Stimulated activated CD8-positive, alpha-beta memory T cell treated with anti-CD3 and anti-CD28 coated beads, Interleukin-7, amount 100 ng/mL, for 24 hours (primary cell): ENCODE measurements around the gene SRMS.
"Not testable (repeated sequence)": the region's sequence is repeated elsewhere in the genome, so short reads cannot be mapped to it uniquely, and the experiment has no call there.

Experiments
- DNase-seq: peaks from one replicate; pipeline ENCODE4 v3.0.0-alpha.2; 2020; ENCODE audit warnings: low read depth

The SRMS gene

GRCh38 chr20:63520934-63521601 is 26.5 kb downstream of the SRMS start:
- DNase-seq, result peak; percentile 36

DNA sequence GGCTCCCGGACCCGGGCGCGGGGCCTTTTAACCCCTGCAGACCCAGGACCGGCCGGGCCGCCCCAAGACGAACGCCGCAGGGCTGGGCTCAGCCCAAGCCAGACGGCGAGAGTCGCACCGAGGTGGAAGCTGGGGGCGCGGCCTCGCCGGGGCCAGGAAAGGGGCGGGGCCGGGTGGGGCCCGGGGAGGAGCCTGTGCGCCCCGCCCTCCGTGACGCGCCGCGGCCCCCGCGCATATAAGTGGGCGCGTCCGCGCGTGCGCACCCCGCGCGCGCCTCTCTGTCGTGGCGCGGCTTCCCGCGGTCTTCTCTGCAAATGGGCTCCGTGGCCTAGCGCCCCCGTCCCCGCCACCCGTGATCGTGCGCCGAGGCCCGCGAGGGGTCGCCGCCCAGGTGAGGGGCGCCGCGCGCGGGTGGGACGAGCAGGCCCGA is 27.0 kb downstream of the SRMS start, which contains the start of gene PPDPF:
TSS of gene PPDPF (plus strand) at position 262 of the 430 bp plus-strand sequence. CDS start 544 bp downstream, outside the sequence.
- DNase-seq, result peak; percentile 58

DNA sequence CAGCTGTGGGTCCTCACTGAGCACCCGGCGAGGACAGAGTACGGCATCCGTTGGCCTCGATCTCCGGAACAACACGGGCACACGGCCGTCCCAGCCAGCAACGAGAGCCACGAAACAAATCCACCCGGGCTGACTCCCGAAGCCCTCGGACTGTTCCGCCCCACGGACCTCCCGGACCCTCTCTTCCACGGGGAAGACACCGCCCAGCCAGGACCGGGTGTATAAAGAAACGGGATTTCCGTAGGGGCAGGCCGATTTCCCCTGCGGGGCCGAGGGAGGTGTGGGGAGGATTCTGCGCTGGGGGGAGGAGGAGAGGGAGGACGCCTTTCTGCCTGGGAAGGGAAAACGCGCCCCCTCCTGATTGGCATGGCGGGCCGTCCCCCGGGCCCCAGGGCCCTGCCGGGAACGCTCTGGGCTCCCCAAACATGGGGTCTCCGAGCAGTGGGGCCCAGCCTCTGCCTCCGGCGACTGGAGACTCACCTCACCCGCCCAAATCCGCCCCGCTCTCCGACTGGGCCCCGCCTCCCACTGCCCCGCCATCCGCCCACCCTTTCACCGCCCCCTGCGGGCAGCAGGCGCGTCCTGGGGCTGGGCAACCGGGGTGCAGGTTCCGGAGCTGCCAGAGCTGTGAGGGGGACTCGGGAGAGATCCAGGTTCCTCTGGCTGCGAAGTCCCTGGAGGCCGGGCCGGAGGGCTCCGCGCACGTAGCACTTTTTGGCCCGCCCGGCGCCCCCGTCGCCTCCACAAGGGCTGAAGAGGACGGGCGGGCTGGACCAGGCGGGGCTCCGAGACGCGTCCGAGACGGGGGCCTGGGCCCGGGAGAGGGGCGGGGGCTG is 27.7 kb downstream of the SRMS start:
- no peak for DNase-seq

DNA sequence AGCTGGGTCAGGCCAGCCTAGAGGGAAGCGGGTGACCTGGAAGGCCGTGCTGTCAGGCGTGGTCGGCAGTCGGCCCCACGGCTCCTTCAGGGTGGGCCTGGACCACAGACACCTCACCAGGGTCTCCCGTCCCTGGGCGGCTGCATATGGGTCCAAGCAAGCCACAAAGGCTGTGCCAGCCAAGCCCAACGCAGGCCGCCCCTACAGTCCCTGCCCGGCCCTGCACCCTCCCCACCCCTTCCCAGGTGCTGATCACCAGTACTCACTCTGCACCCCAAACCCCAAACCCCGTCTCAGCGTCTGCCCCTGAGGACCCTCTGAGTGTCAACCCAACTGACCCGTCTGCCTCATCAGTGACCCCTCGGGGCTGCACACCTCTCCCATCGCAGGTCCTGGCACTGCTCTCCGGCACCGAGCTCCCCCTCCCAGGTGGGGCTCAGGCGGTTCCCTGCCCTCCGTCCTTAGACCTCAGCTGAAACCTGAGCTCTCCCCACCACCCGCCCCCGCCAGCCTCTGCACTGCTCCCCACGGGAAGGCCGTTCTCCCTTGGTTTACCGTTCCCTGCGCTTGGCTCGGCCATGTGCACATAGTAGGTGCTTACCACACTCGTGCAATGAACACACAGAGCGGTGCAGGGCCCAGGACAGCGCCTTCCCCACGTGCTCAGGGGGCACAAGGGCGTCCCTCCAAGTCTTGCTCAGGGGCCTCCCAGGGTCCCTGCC is 28.4 kb downstream of the SRMS start:
- no peak for DNase-seq

DNA sequence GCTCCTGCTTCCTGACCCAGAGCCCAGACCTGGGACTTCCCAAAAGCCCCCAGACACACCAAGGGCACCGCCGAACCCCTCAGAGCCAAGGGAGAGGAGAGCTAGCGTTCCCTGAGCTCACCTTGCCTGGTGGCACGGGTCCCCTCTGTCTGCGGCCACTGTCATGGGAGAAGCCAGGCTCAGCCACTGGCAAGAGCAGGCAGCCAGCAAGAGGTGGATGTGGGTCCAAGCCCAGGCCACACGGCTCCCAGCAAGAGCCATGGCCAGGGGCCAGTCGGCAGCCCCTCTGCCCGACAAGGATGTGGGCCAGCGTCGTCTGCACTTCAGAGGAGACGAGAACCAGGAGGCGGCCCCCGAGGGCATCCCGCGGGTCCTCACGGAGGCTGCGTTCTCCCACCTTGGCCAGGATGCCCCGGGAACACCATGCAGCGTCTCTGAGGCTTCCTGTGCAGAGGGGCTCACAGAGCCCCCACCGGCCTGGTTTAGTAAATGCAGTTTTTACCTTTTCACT is 29.1 kb downstream of the SRMS start:
- no peak for DNase-seq

DNA sequence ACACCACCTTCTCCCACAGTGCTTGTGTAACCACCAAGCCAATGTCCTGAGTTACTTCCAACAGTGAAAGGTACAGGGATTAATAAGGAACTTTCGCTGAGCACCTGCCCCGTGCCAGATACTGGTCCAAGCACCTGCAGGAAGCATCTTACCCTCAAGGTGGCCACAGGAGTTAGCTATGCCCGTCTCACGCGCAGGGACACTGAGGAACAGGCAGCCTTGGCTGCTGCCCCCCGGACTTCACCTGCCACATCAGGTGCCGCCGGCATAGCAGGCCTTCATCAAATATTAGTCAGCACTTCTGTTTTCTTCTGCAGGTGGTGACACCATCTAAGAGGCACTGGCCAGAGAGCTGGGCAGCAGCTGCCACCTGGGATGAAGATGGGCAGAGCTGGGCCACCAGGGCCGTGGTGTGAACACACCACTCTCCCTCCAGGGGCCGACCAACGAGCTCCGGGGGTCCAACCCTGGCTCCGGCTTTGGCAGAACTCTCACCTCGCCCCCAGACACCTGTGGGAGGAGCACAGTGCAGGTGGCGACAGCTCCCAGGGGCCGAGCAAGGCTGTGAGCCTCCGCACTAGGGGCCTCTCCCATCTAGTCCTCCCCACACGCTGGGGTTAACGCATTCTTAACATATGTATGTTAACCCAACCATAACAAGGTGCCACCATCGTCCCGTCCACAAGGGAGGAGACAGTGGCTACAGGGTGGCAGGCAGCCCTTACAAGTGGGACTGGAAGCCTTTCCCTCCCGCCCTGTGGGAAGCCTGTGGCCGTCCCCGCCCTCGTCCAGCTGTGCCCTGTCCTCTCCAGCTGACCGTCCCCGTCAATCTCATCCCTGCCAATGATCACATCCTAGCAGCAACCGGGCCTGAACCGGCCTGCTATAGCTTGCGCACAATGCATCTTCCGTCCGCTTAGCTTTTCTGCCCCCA is 29.9 kb downstream of the SRMS start:
- no peak for DNase-seq

DNA sequence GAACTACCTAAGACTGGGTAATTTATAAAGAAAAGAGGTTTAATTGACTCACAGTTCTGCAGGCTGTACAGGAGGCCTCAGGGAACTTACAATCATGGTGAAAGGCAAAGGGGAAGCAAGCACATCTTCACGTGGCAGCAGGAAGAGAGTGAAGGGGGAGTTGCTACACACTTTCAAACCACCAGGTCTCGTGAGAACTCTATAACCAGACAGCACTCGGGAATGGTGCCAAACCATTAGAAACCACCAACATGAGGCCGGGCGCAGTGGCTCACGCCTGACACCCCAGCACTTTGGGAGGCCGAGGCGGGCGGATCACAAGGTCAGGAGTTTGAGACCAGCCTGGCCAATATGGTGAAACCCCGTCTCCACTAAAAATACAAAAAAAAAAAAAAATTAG is 33.0 kb downstream of the SRMS start:
- not testable (repeated sequence) for DNase-seq

- DNase-seq, result no peak
These were observed 34.3 kb downstream of the SRMS start for GRCh38 chr20:63513207-63513606.

GRCh38 chr20:63509088-63509564 is 38.4 kb downstream of the SRMS start:
- DNase-seq, result no peak

DNA sequence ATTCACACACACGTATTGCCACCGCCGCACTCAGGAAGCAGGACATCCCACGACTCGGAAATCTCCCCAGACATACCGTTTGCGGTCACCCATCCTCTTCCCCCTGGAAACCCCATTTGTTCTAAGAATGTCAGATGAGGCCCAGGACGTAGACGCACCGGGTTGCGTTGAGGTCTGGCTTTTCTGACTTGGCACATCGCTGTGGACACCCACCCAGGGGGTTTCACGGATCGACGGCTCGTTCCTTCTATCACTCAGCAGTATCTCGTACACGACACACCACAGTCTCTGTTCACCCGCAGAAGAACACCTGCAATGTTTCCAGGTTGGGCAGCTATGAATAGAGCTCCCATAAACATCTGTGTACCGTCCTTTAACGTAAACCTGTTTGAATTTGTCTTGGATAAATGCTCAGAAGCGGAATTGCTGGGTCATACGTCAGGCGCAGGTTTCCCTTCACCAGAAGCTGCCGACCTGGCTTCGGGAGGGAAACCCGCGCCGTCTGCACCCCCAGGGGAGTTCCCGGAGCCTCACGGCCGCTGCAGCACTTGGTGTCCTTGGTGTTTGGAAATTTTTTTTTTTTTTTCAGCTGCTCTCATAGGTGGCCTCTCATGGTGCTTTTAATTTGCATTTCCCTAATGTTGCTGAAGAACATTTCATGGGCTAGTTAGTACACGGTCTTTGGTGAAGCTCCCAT is 39.3 kb downstream of the SRMS start:
- no peak for DNase-seq

GRCh38 chr20:63507083-63507743 is 40.3 kb downstream of the SRMS start:
- DNase-seq, result no peak

DNA sequence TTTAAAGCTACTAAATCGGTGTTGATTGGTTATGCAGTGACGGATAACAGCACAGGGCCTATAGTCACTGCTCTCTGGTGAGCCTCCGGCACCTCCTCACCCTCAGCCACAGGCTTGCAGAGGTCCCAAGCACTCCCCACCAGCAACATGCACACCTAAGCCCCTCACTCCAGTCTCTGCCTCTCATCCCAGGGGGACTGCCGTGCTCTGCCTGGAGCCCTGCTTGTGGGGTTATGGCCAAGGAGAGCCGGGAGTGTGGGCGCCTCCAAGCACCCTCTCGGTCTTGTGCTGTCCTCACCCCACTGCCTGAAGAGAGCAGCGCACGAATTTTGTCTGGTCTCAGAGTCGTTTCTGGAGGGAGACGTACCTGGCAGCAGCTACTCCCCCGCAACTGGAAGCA is 41.8 kb downstream of the SRMS start:
- no peak for DNase-seq

DNA sequence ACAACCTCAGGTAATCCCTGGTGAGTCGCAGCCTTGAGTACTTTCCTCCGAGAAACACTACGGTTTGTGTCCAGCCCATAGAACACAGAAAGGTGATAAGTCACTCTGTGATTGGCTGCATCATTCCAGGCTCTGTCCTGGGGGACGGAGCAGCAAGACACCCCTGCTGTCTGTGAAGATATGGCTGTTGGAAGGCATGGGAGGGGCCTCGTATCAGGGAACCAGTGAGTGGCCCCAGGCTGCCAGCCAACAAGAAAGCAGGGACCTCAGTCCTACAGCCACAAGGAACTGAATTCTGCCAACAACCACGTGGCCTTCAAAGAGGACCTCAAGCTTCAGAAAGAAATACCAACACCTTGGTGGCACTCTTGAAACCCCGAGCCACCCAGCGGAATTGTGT is 42.3 kb downstream of the SRMS start:
- DNase-seq, result no peak

DNA sequence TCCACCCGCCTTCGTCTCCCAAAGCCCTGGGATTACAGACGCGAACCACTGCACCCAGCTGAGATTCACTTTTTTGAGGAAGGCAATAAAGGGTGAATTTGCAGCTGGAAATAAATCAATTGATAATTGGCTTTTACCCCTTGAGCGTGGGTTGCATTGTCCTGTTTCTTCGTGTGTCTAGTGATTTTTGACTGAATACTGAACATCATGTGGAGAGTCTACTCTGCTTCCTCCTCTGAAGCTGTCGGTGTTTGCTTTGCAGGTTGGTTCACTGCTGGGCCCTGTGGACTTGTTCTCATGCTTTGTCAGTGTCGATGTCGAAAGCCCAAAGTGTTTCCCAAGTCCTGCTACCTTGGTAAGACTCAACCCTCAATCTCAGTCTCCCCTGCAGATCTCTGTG is 42.9 kb downstream of the SRMS start:
- no peak for DNase-seq

- DNase-seq, result no peak
These were observed 44.0 kb downstream of the SRMS start for GRCh38 chr20:63503524-63503923.

- DNase-seq, result no peak
These were observed 44.8 kb downstream of the SRMS start for GRCh38 chr20:63502671-63503172.

DNA sequence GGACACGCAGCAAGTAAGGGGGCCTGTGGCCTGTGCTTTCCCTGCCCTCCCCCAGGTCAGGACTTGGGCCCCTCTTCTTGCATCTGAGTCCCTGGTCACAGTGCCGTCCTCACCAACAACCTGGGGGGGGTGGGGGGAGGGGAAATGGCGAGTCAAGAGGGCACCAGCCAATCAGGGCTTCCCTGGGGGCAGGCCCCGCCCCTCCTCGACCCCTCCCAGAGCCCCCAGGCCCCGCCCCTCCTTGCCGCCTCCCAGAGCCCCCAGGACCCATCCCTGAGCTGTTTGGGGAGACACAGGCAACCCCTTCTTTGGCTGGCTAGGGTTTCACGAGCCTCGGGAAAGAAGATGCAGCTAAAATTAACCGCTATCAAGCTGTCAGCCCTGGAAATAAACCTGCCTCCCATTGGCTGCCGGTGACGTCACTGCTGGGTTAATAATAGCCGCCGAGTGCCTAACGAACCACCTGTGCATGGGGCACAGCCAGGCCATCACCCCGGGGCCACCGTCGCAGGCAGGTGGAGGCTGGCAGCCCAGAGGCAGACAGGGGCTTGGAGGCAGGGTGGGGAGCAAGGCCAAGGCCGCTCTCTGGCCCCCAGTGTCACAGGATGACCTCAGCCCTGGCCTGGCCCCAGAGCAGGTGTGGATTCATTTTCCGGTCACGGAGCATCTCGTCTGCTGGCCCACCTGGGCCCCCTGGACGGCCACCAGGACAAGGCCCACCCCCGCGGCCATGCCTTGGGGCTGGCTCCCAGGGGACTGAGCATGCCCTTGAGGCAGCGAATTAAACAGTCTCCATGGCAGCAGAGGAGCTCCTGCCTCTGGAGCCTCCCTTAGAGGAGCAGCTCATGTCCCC is 45.5 kb downstream of the SRMS start:
- no peak for DNase-seq

GRCh38 chr20:63500902-63501817 is 46.4 kb downstream of the SRMS start:
- no peak for DNase-seq
